SK-N-SH treated with all-trans-retinoic acid at 6 μM for 48 hours (cell line): ENCODE data around the gene CSTB.

Experiments used
- CSDC2 ChIP-seq: fragments of 250-450 bp; sonication (Bioruptor Pico); IDR thresholded peaks from 2 replicates; pipeline ENCODE4 v1.5.0; 2020; ENCODE audit warnings: mild to moderate bottlenecking, moderate library complexity
- OSR1 ChIP-seq: fragments of 250-450 bp; sonication (Bioruptor Pico); IDR thresholded peaks from 2 replicates; pipeline ENCODE4 v1.8.0; 2022; ENCODE audit warnings: moderate library complexity, mild to moderate bottlenecking, inconsistent platforms
- PATZ1 ChIP-seq: fragments of 250-450 bp; sonication (Bioruptor Pico); IDR thresholded peaks from 2 replicates; pipeline ENCODE4 v1.8.0; 2020; ENCODE audit warnings: mild to moderate bottlenecking, moderate library complexity, borderline replicate concordance
- PPARA ChIP-seq: fragments of 250-450 bp; sonication (Bioruptor Pico); IDR thresholded peaks from 2 replicates; pipeline ENCODE4 v1.5.0; 2020; ENCODE audit warnings: mild to moderate bottlenecking, borderline replicate concordance
- RARB ChIP-seq: fragments of 250-450 bp; sonication (Bioruptor Pico); IDR thresholded peaks from 2 replicates; pipeline ENCODE4 v1.8.0; 2021; ENCODE audit warnings: mild to moderate bottlenecking, moderate library complexity
- SNAI2 ChIP-seq: fragments of 250-450 bp; sonication (Bioruptor Pico); IDR thresholded peaks from 2 replicates; pipeline ENCODE4 v1.5.0; 2020; ENCODE audit warnings: mild to moderate bottlenecking, moderate library complexity
- TCF4 ChIP-seq: fragments of 250-450 bp; sonication (Bioruptor Pico); IDR thresholded peaks from 2 replicates; pipeline ENCODE4 v1.8.0; 2021; ENCODE audit warnings: mild to moderate bottlenecking, moderate library complexity, borderline replicate concordance
- TSHZ2 ChIP-seq: fragments of 250-450 bp; sonication (Bioruptor Pico); IDR thresholded peaks from 2 replicates; pipeline ENCODE4 v1.5.0; 2020; ENCODE audit warnings: mild to moderate bottlenecking, moderate library complexity
- ZFP3 ChIP-seq: fragments of 250-450 bp; sonication (Bioruptor Pico); IDR thresholded peaks from 2 replicates; pipeline ENCODE4 v1.5.0; 2020; ENCODE audit warnings: mild to moderate bottlenecking, moderate library complexity
- ZNF565 ChIP-seq: fragments of 450-650 bp; formaldehyde crosslinking; conservative IDR thresholded peaks from 2 replicates; pipeline ENCODE4 v1.5.0; 2020; ENCODE audit warnings: low read depth, mild to moderate bottlenecking, moderate library complexity
- TF ChIP-seq, protein P1 (sequence below): fragments of 250-450 bp; sonication (Bioruptor Pico); IDR thresholded peaks from 2 replicates; pipeline ENCODE4 v1.8.0; 2021; ENCODE audit warnings: low read depth, mild to moderate bottlenecking, moderate library complexity, borderline replicate concordance

DNA sequence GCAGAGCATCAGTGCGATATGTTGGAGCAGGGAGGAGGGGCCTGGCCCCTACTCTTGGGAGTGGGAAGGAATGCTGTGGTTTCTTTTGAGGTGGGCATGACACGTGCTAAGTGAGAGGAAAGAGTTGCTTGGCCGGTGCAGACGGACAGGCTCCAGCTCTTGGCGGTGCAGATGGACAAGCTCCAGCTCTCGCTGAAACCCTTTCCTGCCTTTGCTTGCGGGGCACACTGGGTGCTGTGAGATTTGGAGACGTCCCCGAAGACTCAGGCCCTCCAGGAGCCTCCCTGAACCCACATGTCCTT is 41.2 kb downstream of the CSTB start:
- TF ChIP-seq TSHZ2, result no peak
- TF ChIP-seq CSDC2 (CRISPR knock-in tag), result no peak
- TF ChIP-seq RARB (CRISPR knock-in tag), result no peak
- no peak for TF ChIP-seq PATZ1
- TF ChIP-seq PPARA, result no peak
- no peak for TF ChIP-seq TCF4 (CRISPR knock-in tag)
- TF ChIP-seq ZNF565, result no peak
- no peak for TF ChIP-seq OSR1 (CRISPR knock-in tag)
- no peak for TF ChIP-seq SNAI2
- TF ChIP-seq ZFP3 (CRISPR knock-in tag), result no peak
- TF ChIP-seq, protein P1, sequence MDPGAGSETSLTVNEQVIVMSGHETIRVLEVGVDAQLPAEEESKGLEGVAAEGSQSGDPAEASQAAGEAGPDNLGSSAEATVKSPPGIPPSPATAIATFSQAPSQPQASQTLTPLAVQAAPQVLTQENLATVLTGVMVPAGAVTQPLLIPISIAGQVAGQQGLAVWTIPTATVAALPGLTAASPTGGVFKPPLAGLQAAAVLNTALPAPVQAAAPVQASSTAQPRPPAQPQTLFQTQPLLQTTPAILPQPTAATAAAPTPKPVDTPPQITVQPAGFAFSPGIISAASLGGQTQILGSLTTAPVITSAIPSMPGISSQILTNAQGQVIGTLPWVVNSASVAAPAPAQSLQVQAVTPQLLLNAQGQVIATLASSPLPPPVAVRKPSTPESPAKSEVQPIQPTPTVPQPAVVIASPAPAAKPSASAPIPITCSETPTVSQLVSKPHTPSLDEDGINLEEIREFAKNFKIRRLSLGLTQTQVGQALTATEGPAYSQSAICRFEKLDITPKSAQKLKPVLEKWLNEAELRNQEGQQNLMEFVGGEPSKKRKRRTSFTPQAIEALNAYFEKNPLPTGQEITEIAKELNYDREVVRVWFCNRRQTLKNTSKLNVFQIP (CRISPR knock-in tag), result no peak
